ENCODE data around the gene FAM83G.

DNA sequence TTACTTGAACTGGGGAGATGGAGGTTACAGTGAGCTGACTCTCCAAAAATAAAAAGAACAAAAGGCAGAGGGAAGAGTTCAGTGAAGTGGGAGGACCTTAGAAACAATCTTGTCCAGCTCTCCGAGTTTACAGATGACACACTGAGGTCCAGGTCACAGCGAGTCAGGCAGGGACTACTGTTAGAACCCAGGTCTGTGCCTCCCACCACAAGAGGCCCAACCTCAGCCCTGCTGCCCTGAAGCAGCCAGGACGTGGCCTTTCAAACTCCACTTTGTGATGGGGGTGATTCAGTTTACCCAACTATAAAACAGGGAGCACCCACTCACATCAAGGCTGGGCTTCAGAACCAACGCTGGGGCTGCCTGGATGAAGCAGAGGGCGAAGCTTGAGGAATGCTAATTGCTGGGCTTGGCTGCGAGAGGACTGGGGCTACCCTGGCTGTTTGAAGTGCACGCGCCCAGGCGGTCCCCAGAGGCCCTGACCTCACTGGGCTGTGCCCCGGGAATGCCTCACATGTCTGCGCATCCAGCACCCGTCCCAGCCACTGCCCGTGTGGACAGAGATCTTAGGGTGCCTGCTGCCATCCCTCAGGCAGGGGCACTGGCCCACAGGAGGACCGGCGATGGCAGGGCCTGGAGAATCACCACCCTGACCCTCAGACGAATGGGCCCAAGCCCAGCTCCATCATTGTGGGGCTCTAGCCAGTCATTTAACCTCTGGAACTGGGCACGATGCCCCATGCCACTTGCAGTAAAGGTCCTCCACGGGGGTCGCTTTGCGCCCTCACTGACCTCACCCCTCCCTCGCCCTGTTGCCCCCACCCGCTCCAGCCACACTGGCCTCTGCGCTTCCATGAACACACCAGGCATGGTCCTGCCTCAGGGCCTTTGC, 41.2 kb downstream of the FAM83G start:
- TF ChIP-seq CTCF (IDR thresholded peaks at IDR 0.05) (no peak), POLR2AphosphoS5 (IDR thresholded peaks at IDR 0.05) (no peak)
